K562 (cell line): ENCODE results near the gene CLEC2L. TPM values are rescaled to one million over a fixed set of nuclear protein-coding genes. Genes with fewer than 3 reads are reported as not detected.

ENCODE experiments used
- polyA plus RNA-seq, 8 experiments: library from polyadenylated mRNA; depleted of rRNA in 4 of 8; stranded (reverse) in 5 of 8; unstranded in 3 of 8; fragments of >200 nt; fragmentation: Nextera tagmentation in 2 of 8; fragmentation: Illumina TruSeq in 1 of 8; extraction: Ambion mirVana in 2 of 8; extraction: Trizol in 1 of 8; gene quantifications; 2 replicates each; pipeline versions ENCODE4 v1.2.1 to v1.2.3, GENCODE V29; 2011 to 2014; ENCODE audit warnings: inconsistent platforms in 1 of 8, missing spikeins in 1 of 8
- total RNA-seq, 7 experiments: library from RNA; depleted of rRNA in 6 of 7; stranded (reverse); fragments of >200 nt in 6 of 7; fragmentation: Illumina TruSeq in 2 of 7; extraction: Trizol in 2 of 7; gene quantifications; 2 replicates each; pipeline versions ENCODE4 v1.2.1 to v1.2.3, GENCODE V29; 2011 to 2021; ENCODE audit warnings: low replicate concordance in 1 of 7

Gene CLEC2L
- total and polyA plus RNA-seq, 9 of the 15 experiments (the other 6 are each of a cell fraction or from before 2014, with no cell fraction given): 0.84 to 5.5 (median 1.8) TPM

Other genes with a start within 250 kb of the CLEC2L start
- gene FMC1, start 182.3 kb upstream of the CLEC2L start, total RNA-seq (2014; rRNA removed): 25.8 and 28.6 TPM in 2 replicates
- gene FMC1, start 182.3 kb upstream of the CLEC2L start, total RNA-seq (2014; rRNA removed; fragmentation: Illumina TruSeq; extraction: Trizol): 16.8 and 26.1 TPM in 2 replicates
- gene FMC1, start 182.3 kb upstream of the CLEC2L start, total RNA-seq (2015; rRNA removed; fragmentation: Illumina TruSeq; extraction: Trizol): 12.1 and 14.0 TPM in 2 replicates
- 29.0 TPM in 2 replicates for gene FMC1, start 182.3 kb upstream of the CLEC2L start, total RNA-seq (2021)
- gene FMC1, start 182.3 kb upstream of the CLEC2L start, polyA plus RNA-seq (2011; rRNA removed): 30.6 and 49.5 TPM in 2 replicates
- gene FMC1, start 182.3 kb upstream of the CLEC2L start, polyA plus RNA-seq (2014; fragmentation: Illumina TruSeq; extraction: Trizol): 14.1 and 25.3 TPM in 2 replicates
- 100 to 1,000 TPM; 112 to 116 TPM for gene FMC1, start 182.3 kb upstream of the CLEC2L start, polyA plus RNA-seq (2014; fragmentation: Nextera tagmentation; extraction: Ambion mirVana)
- gene FMC1, start 182.3 kb upstream of the CLEC2L start, polyA plus RNA-seq (2014; rRNA removed): 35.3 and 37.8 TPM in 2 replicates
- gene LUC7L2, start 163.8 kb upstream of the CLEC2L start, total RNA-seq (2014; rRNA removed): 110 and 119 TPM in 2 replicates
- 144 and 164 TPM in 2 replicates for gene LUC7L2, start 163.8 kb upstream of the CLEC2L start, total RNA-seq (2014; rRNA removed; fragmentation: Illumina TruSeq; extraction: Trizol)
- 141 and 144 TPM in 2 replicates for gene LUC7L2, start 163.8 kb upstream of the CLEC2L start, total RNA-seq (2015; rRNA removed; fragmentation: Illumina TruSeq; extraction: Trizol)
- 198 and 207 TPM in 2 replicates for gene LUC7L2, start 163.8 kb upstream of the CLEC2L start, total RNA-seq (2021)
- 95.0 and 115 TPM in 2 replicates for gene LUC7L2, start 163.8 kb upstream of the CLEC2L start, polyA plus RNA-seq (2011; rRNA removed)
- gene LUC7L2, start 163.8 kb upstream of the CLEC2L start, polyA plus RNA-seq (2014; fragmentation: Illumina TruSeq; extraction: Trizol): 137 and 168 TPM in 2 replicates
- 10 to 100 TPM; 56.1 to 66.5 TPM for gene LUC7L2, start 163.8 kb upstream of the CLEC2L start, polyA plus RNA-seq (2014; fragmentation: Nextera tagmentation; extraction: Ambion mirVana)
- gene LUC7L2, start 163.8 kb upstream of the CLEC2L start, polyA plus RNA-seq (2014; rRNA removed): 117 and 144 TPM in 2 replicates
- not detected in 2 replicates for gene KLRG2, start 40.0 kb upstream of the CLEC2L start, total RNA-seq (2014; rRNA removed)
- not detected in 2 replicates for gene KLRG2, start 40.0 kb upstream of the CLEC2L start, total RNA-seq (2014; rRNA removed; fragmentation: Illumina TruSeq; extraction: Trizol)
- not detected in 2 replicates for gene KLRG2, start 40.0 kb upstream of the CLEC2L start, total RNA-seq (2015; rRNA removed; fragmentation: Illumina TruSeq; extraction: Trizol)
- gene KLRG2, start 40.0 kb upstream of the CLEC2L start, total RNA-seq (2021): not detected in 2 replicates
- not detected in 2 replicates for gene KLRG2, start 40.0 kb upstream of the CLEC2L start, polyA plus RNA-seq (2011; rRNA removed)
- not detected in 2 replicates for gene KLRG2, start 40.0 kb upstream of the CLEC2L start, polyA plus RNA-seq (2014; fragmentation: Illumina TruSeq; extraction: Trizol)
- not detected for gene KLRG2, start 40.0 kb upstream of the CLEC2L start, polyA plus RNA-seq (2014; fragmentation: Nextera tagmentation; extraction: Ambion mirVana)
- not detected in 2 replicates for gene KLRG2, start 40.0 kb upstream of the CLEC2L start, polyA plus RNA-seq (2014; rRNA removed)